Measurements from ENCODE around the gene PADI3. TPM values are rescaled to one million over a fixed set of nuclear protein-coding genes. Genes with fewer than 3 reads are reported as not detected.

The PADI3 gene
- total and polyA plus RNA-seq, 2 experiments from 2014 or later: 0.37 to 0.80 TPM

GRCh38 chr1:17304151-17304825 lies 55.4 kb downstream of the PADI3 start:
- Histone ChIP-seq H3K27ac (ENCODE audit: low read depth) (no peak overlapping the region), H2AFZ (peak overlapping the region; percentile 72), H3K4me1 (ENCODE audit: insufficient read depth) (peaks cover 10% of the 10 kb centered on the region; the same call in 1 of the 2 replicates), H4K20me1 (replicated peaks; ENCODE audit: insufficient read depth) (no peaks in the 10 kb centered on the region), H3K4me3 (no peak overlapping the region), H3F3A (replicated peaks; ENCODE audit: low read depth) (no peaks in the 10 kb centered on the region), H3K79me2 (replicated peaks; ENCODE audit: insufficient read depth) (no peaks in the 10 kb centered on the region), H3K4me2 (no peak overlapping the region), H3K36me3 (ENCODE audit: insufficient read depth) (no peaks in the 10 kb centered on the region; the same call in 1 of the 2 replicates), H3K9me2 (ENCODE audit: insufficient read depth) (no peaks in the 10 kb centered on the region), H3K27me3 (ENCODE audit: insufficient read depth) (no peaks in the 10 kb centered on the region)
- Mint-ChIP-seq H3K36me3 (ENCODE audit: low read depth) (peaks cover 11% of the 10 kb centered on the region), H3K4me1 (peaks cover 28% of the 10 kb centered on the region), H3K9me3 (peaks cover 29% of the 10 kb centered on the region), H3K27ac (no peak overlapping the region), H3K27me3 (ENCODE audit: insufficient read depth, low read depth, poor library complexity) (peaks cover 14% of the 10 kb centered on the region), H3K4me3 (no peak overlapping the region)
- TF ChIP-seq EZH2phosphoT487 (IDR thresholded peaks at IDR 0.05; ENCODE audit: unreplicated experiment) (no peak), CTCF (conservative IDR thresholded peaks at IDR 0.05; ENCODE audit: low read depth in 2 of 2) (no peak), STAT1 (IDR thresholded peaks at IDR 0.05; ENCODE audit: unreplicated experiment) (no peak), CREB1 (CRISPR knock-in tag; IDR thresholded peaks at IDR 0.05; ENCODE audit: low read depth) (no peak), ZNF114 (CRISPR knock-in tag; IDR thresholded peaks at IDR 0.05) (no peak), ETS1 (IDR thresholded peaks at IDR 0.05) (no peak), ZNF331 (CRISPR knock-in tag; IDR thresholded peaks at IDR 0.05; ENCODE audit: low read depth) (no peak), POLR2AphosphoS5 (IDR thresholded peaks at IDR 0.05; ENCODE audit: low read depth) (no peak), NANOG (IDR thresholded peaks at IDR 0.05; ENCODE audit: borderline replicate concordance) (no peak), EZH2 (IDR thresholded peaks at IDR 0.05; ENCODE audit: low read depth, unreplicated experiment) (no peak), REST (IDR thresholded peaks at IDR 0.05; ENCODE audit: unreplicated experiment) (no peak), ZNF462 (CRISPR knock-in tag; IDR thresholded peaks at IDR 0.05) (no peak), JUNB (IDR thresholded peaks at IDR 0.05; ENCODE audit: unreplicated experiment) (no peak)
- DNase-seq (ENCODE audit: low spot score) (peak; percentile 21), ATAC-seq (peak; percentile 40; the same call in 2 of the 3 replicates)

Data from GM23338 (cell line).